ENCODE data around the gene ASNSD1. TPM values are rescaled to one million over a fixed set of nuclear protein-coding genes. Genes with fewer than 3 reads are reported as not detected.

Gene ASNSD1
- total and polyA plus RNA-seq, 2 donors (not counting 1 experiment from before 2014, with no cell fraction given) = 13.0 to 29.8 TPM

- Histone ChIP-seq H3K4me1 (ENCODE audit: control insufficient read depth in 2 of 2, insufficient read depth in 2 of 2, low read length in 2 of 2) (peaks cover 21 to 30% of the 10 kb centered on the region in 2 donors), H3K79me2 (ENCODE audit: control insufficient read depth, insufficient read depth, low read length) (peaks cover 24% of the 10 kb centered on the region)
These were observed 680 bp downstream of the ASNSD1 start for GRCh38 chr2:189661957-189662321.

More at GRCh38 chr2:189661957-189662321, 680 bp downstream of the ASNSD1 start:
- peak overlapping the region; percentile 90 for H3K9ac ChIP-seq (ENCODE audit: low read length)
- no peaks in the 10 kb centered on the region for H3K9me3 Mint-ChIP-seq (ENCODE audit: insufficient read depth)
- H3K27ac Mint-ChIP-seq = no peak overlapping the region
- no peaks in the 10 kb centered on the region for H3K9me3 ChIP-seq (ENCODE audit: control extremely low read depth in 1 of 3, control insufficient read depth in 2 of 3, insufficient read depth in 1 of 3, low read length in 2 of 3)
- intact Hi-C loops (cut with micrococcal nuclease) = loop anchor here (1.0 to 5.0 kb wide), 10 partner anchors 12 to 1490 kb away; partner anchors contain the start of genes ANKAR, GLS, HIBCH and ORMDL1
- no peak overlapping the region for H3K4me3 Mint-ChIP-seq
- POLR2A ChIA-PET = interaction anchor here (0.6 to 1.2 kb wide), 2 partner anchors 13 to 565 kb away, joined by 4 to 6 read pairs; partner anchors contain the start of gene ANKAR
- peak overlapping the region in 1 of 2 donors; percentile 95 for H3K27ac ChIP-seq (ENCODE audit: low read length in 2 of 2)
- 5% methylated on average over 6 of the region's 9 CpGs for WGBS (ENCODE audit: insufficient coverage)
- CTCF ChIA-PET = interaction anchor here (2.4 to 6.4 kb wide), 4 partner anchors 12 to 100 kb away, joined by 21 to 86 read pairs (median 68); partner anchors contain the start of genes ANKAR and OSGEPL1
- H3K4me3 ChIP-seq (ENCODE audit: control extremely low read depth in 1 of 5, extremely low read depth in 1 of 5, insufficient read depth in 1 of 5, low read depth in 2 of 5, low read length in 4 of 5) = peak overlapping the region; percentile 42 to 100 (median 91)
- peak overlapping the region; percentile 95 for H2AFZ ChIP-seq (ENCODE audit: insufficient read depth, low read depth, low read length, poor library complexity, severe bottlenecking)
- H3K4me2 ChIP-seq (replicated peaks; ENCODE audit: low read depth, low read length, poor library complexity, severe bottlenecking) = peak overlapping the region; percentile 82
- no peaks in the 10 kb centered on the region for H3K27me3 ChIP-seq (replicated peaks in 1 of 4; ENCODE audit: control extremely low read depth in 1 of 4, control insufficient read depth in 3 of 4, insufficient read depth in 4 of 4, low read length in 3 of 4)
- TF ChIP-seq CTCF (IDR thresholded peaks at IDR 0.05) (no peak), EZH2 (IDR thresholded peaks at IDR 0.05; ENCODE audit: borderline replicate concordance, insufficient read depth, low read depth, low read length, poor library complexity, severe bottlenecking) (no peak)
- H3K4me1 Mint-ChIP-seq = peaks cover 32% of the 10 kb centered on the region
- no peaks in the 10 kb centered on the region for H4K20me1 ChIP-seq (ENCODE audit: control insufficient read depth, insufficient read depth, low read length, poor library complexity, severe bottlenecking)
- H3K36me3 ChIP-seq (replicated peaks in 1 of 2; ENCODE audit: control extremely low read depth in 1 of 2, control insufficient read depth in 1 of 2, extremely low read depth in 1 of 2, insufficient read depth in 2 of 2, low read length in 1 of 2) = peaks cover 7 to 14% of the 10 kb centered on the region in 2 experiments
- H3K27me3 Mint-ChIP-seq = no peaks in the 10 kb centered on the region
- no peak for DNase-seq
- no peak for ATAC-seq (ENCODE audit: low read depth)

Data from B cell (primary cell).